Measurements from ENCODE around the gene CTNNA3.
A peak's percentile ranks its signal among the peaks of the same experiment; 100 is the strongest.
"Not testable (repeated sequence)": the region's sequence is repeated elsewhere in the genome, so short reads cannot be mapped to it uniquely, and the experiment has no call there.

Gene CTNNA3

DNA sequence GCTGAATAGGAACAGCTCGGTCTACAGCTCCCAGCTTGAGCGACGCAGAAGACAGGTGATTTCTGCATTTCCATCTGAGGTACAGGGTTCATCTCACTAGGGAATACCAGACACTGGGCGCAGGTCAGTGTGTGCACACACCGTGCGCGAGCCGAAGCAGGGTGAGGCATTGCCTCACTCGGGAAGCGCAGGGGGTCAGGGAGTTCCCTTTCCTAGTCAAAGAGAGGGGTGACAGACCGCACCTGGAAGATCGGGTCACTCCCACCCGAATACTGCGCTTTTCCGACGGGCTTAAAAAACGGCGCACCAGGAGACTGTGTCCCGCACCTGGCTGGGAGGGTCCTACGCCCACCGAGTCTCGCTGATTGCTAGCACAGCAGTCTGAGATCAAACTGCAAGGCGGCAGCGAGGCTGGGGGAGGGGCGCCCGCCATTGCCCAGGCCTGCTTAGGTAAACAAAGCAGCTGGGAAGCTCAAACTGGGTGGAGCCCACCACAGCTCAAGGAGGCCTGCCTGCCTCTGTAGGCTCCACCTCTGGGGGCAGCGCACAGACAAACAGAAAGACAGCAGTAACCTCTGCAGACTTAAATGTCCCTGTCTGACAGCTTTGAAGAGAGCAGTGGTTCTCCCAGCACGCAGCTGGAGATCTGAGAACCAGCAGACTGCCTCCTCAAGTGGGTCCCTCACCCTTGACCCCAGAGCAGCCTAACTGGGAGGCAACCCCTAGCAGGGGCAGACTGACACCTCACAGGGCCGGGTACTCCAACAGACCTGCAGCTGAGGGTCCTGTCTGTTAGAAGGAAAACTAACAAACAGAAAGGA lies 465.1 kb downstream of the CTNNA3 start:
- DNase-seq, result peak; percentile 27

- no peak for DNase-seq
Measured at GRCh38 chr10:67225226-67225625, 470.8 kb downstream of the CTNNA3 start.

GRCh38 chr10:67224553-67224952 lies 471.4 kb downstream of the CTNNA3 start:
- DNase-seq, result no peak

GRCh38 chr10:67222934-67223333 lies 473.1 kb downstream of the CTNNA3 start:
- no peak for DNase-seq

- DNase-seq, result no peak
Measured at GRCh38 chr10:67221939-67222494, 474.0 kb downstream of the CTNNA3 start.

DNA sequence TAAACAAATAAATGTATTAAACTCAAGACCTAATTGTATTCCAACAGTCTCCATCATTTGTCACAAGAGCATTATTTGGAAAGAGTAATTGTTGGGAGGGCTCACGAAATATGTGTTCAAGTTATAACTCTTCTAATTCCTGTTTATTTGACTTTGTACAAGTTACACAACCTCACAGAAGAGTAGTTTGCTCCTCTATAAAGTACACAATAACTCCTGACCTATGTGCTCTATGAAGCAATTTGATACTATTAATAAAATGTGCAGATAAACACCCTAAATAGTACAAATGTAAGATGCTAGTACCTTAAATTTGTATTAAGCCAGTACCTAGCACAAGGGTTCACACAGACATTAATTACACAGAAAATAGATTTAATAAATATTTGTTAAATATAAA lies 484.3 kb downstream of the CTNNA3 start:
- no peak for DNase-seq

DNA sequence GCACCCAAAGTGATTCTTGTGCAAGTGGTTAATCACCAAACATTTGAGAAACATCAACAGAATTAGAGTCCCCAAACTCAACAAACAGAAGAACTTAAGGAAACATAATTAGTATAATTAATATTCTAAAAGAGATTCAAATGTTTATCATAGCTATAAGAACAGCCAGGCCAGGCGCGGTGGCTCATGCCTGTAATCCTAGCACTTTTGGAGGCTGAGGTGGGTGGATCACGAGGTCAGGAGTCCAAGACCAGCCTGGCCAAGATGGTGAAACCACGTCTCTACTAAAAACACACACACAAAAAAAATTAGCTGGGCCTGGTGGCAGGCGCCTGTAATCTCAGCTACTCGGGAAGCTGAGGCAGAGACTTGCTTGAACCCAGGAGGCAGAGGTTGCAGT lies 488.1 kb downstream of the CTNNA3 start:
- not testable (repeated sequence) for DNase-seq

GRCh38 chr10:67200913-67201564 lies 495.0 kb downstream of the CTNNA3 start:
- DNase-seq, result no peak

DNA sequence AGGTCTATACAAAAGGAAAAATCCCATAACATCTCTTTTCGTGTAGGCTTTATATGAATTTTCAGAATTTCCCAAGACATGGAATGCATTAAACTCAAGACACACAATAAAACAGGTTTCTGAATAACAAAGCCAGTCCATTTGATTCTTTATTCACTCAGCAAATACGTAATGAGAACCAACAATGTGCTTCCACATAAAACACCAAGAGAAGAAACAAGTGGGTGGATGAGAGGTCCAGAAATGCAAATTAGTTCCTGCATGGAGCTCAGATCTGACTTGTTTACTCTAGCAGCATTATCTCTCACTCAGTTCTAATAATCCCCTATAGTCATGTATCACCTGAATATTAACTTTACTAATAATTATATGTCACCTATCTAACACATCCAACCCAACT lies 520.6 kb downstream of the CTNNA3 start:
- no peak for DNase-seq

- DNase-seq, result no peak
Measured at GRCh38 chr10:67173787-67174186, 522.2 kb downstream of the CTNNA3 start.

GRCh38 chr10:67171970-67172369 lies 524.0 kb downstream of the CTNNA3 start:
- DNase-seq, result peak; percentile 12

DNA sequence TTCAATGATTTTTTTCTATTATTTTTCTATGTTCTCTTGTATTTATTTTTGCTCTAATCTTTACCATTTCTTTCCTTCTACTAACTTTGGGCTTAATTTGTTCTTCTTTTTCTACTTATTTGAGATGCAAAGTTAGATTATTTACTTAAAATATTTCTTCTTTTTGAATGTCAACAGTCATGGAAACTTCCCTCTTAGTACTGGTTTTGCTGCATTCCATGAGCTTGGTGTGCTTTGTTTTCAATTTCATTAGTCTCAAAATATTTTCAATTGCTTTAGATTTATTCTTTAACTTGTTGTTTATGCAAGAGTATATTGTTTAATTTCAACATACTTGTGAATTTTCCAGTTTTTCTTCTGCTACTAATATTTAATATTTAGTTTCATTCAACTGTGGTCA lies 539.8 kb downstream of the CTNNA3 start:
- DNase-seq, result no peak

DNA sequence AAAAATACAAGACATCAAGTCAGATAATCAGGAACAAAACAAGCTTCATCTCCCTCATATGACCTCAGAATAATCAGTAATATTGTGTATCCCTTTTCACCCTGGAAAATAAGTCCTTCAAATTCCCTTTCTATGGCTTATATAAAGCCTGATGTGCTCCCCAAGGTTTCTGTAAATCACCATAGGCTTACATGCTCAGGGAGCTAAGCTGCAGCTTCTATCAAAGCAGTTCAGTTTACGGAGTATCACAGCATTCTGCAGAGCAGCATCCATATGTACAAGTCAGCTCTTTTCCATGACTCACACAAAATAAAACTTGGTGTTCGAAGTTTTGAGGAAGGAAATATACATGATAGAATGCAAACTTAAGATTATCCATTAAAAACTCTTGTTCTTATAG lies 544.5 kb downstream of the CTNNA3 start:
- no peak for DNase-seq

GRCh38 chr10:67144530-67144929 lies 551.5 kb downstream of the CTNNA3 start:
- DNase-seq, result no peak

- no peak for DNase-seq
Measured at GRCh38 chr10:67141300-67141699, 554.7 kb downstream of the CTNNA3 start.

DNA sequence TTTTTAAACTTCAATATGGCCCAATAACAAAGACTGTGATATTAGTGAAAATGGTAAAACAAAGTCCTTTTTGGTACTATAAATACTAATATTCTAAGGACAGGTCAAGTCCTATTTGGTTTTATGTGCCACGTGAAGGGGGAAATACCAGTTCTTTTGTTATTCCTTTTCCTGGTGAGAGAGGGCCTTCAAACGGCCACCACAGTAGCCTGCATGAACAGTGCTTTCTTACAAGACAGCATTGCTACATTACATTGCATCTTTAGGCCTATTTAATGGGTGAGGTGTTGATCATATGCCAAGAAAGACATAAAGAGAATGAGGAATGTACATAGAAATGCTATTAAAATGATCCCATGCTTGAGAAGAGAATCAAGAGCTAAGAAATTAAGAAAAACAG lies 555.4 kb downstream of the CTNNA3 start:
- no peak for DNase-seq

- DNase-seq, result no peak
Measured at GRCh38 chr10:67127441-67127840, 568.6 kb downstream of the CTNNA3 start.

DNA sequence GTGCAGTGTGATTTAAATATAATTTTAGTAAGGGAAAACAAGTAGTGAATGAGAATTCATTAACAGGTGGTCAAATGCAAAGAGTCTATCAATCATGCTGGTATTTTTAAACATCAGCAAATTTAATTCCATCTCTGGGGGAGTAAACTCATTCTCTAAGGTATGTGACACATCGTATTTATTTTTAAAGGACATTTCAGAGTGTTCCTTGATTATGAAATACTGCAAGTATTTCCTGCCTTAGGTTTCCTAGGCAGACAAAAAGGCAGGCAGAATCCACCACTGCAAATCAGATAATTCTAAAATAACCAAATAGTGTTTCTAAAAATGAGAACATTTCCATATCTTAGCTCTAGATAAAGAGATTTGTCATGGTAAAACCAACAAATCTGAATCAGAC lies 576.3 kb downstream of the CTNNA3 start:
- DNase-seq, result no peak

- DNase-seq, result no peak
Measured at GRCh38 chr10:67115972-67116371, 580.0 kb downstream of the CTNNA3 start.

DNA sequence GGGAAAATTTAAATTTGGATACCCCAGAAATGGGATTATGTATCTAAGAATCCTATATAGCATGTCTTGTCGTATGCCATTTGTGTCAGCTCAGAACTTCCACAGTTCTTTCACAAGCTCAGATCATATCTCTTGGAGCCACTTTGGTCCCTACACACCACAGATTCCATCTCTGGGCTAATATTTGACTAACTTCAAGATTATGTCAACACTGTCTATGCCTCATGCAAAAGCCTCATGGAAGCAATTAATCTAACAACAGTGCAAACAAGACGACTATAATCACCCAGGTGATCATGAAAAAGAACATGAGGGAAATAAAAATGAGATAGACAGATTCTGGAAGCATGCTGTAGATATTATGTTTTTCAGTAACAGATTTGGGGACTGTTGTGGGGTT lies 581.0 kb downstream of the CTNNA3 start:
- no peak for DNase-seq

DNA sequence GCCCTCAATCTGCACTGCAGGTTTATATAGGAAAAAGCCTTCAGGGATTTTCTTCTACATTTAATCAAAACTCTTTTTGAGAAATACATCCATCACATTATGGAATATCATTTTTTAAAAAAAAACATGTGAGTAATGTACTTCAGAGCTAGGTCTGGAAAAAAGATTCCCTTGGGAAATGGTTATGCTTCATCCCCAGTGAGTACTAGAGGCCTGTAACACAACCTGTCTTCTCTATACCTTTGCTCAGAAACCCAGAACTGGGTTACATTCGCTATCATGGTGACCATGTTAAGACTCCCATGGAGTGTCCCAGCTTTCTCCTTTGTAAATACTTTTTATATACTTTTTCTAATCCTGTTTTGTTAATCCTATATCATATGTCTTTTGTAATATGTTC lies 583.2 kb downstream of the CTNNA3 start:
- no peak for DNase-seq

DNA sequence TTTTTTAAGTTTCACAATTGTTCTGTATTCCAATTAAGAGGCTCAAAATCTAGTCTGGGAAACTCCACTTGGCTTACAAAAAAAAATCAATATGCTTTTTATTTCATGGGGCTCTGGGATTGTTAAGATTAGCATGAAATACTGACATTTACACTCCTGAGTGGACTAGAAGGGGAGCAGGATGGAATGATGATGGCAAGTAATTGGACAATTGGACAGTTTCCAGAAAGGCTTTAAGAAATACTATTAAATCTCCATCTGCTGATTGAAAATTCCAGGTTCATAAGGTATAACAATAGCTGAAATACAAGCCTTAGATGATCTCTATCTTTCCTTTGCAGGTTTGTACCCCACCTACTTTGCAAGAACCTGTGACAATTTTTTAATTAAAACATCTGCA lies 585.7 kb downstream of the CTNNA3 start:
- DNase-seq, result no peak

DNA sequence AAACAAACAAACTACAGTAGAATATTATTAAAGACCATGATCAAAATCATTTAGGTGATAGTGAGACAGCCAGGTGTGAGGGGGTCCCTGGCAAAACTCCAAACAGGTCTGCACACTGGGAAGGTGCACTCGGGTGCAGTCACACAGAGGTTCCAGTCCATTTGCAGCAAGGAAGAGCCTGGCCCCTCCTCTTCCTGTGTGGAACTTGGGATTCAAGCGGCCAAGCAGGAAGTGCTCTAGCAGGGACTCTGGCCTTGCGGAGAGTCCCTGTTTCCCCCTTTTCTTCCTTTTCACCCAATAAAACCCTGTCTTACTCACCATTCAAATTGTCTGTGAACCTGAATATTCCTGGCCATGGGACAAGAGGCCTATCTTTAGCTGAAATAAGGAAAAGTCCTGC lies 588.3 kb downstream of the CTNNA3 start:
- no peak for DNase-seq

GRCh38 chr10:67100951-67101350 lies 595.0 kb downstream of the CTNNA3 start:
- no peak for DNase-seq

Data from retina (tissue), 1 donor.